Measurements from ENCODE around the gene SEMA3B. TPM values are rescaled to one million over a fixed set of nuclear protein-coding genes. Genes with fewer than 3 reads are reported as not detected.

Gene SEMA3B
- total RNA-seq, 1 donor, result 23.3 TPM

DNA sequence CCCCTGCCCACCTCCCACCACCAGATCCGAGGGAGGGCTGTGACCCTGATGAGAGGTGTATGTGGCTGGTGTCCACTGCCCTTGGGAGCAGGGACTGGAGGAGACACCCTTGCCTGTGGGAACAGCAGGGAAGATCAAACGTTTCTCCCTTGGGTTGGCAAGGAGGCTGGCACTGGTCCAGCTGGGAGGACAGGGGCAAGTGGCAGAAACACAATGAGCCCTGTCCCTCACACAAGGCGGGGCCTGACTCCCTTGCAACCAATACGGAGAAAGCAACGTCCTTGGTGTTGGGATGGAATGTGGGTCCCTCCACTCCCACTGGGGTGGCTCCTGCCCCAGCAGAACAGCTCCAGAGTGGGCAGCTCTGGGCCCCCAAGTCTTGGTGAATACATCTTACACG is 48.4 kb downstream of the SEMA3B start:
- no peak for DNase-seq (ENCODE audit: low read depth)
- TF ChIP-seq, protein P1, sequence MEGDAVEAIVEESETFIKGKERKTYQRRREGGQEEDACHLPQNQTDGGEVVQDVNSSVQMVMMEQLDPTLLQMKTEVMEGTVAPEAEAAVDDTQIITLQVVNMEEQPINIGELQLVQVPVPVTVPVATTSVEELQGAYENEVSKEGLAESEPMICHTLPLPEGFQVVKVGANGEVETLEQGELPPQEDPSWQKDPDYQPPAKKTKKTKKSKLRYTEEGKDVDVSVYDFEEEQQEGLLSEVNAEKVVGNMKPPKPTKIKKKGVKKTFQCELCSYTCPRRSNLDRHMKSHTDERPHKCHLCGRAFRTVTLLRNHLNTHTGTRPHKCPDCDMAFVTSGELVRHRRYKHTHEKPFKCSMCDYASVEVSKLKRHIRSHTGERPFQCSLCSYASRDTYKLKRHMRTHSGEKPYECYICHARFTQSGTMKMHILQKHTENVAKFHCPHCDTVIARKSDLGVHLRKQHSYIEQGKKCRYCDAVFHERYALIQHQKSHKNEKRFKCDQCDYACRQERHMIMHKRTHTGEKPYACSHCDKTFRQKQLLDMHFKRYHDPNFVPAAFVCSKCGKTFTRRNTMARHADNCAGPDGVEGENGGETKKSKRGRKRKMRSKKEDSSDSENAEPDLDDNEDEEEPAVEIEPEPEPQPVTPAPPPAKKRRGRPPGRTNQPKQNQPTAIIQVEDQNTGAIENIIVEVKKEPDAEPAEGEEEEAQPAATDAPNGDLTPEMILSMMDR (IDR thresholded peaks at IDR 0.05; ENCODE audit: insufficient read depth, low read depth, low read length), result no peak
- no peak overlapping the region for H3K4me3 ChIP-seq (ENCODE audit: low read depth, low read length)

DNA sequence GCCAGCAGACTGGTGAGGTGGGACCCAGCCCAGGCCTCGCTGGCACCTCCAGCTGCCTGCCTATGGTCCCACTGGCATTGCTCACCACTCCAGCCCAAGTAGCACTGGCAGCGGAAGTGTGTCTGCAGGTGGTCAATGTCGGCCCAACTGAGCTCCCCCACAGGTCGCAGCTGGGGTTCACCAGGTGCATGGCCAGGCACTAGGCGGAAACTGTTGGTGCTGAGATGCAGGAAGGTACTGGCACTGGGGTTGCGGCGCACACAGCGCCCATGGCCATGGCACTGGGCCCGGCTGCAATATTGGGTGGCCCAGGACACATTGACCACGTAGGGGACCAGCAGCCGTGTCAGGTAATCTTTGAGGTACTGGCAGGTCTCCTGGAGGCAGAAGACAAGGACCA is 49.2 kb downstream of the SEMA3B start:
- TF ChIP-seq, protein P1 (IDR thresholded peaks at IDR 0.05; ENCODE audit: insufficient read depth, low read depth, low read length), result no peak
- no peak for DNase-seq (ENCODE audit: low read depth)
- no peak overlapping the region for H3K4me3 ChIP-seq (ENCODE audit: low read depth, low read length)

DNA sequence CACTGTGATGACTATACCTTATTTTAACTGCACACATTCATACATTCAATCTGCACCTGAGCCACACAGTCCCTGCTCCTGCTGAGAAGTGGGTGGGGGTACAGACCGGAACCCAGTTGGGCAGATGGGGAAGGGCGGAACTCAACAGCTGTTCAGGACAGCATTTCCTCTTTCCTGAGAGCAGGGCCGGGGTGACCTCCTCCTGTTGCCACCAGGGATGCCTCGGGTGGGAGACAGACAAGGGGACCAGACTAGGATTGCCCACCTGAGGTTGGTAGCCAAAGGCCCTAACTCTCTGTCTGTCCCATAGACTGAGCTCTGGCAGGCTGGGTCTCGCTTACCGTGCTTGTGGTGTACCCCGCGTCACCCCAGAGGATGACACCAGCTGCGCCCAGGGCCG is 49.7 kb downstream of the SEMA3B start:
- TF ChIP-seq, protein P1 (IDR thresholded peaks at IDR 0.05; ENCODE audit: insufficient read depth, low read depth, low read length), result no peak
- no peak for DNase-seq (ENCODE audit: low read depth)
- H3K4me3 ChIP-seq (ENCODE audit: low read depth, low read length), result no peak overlapping the region

DNA sequence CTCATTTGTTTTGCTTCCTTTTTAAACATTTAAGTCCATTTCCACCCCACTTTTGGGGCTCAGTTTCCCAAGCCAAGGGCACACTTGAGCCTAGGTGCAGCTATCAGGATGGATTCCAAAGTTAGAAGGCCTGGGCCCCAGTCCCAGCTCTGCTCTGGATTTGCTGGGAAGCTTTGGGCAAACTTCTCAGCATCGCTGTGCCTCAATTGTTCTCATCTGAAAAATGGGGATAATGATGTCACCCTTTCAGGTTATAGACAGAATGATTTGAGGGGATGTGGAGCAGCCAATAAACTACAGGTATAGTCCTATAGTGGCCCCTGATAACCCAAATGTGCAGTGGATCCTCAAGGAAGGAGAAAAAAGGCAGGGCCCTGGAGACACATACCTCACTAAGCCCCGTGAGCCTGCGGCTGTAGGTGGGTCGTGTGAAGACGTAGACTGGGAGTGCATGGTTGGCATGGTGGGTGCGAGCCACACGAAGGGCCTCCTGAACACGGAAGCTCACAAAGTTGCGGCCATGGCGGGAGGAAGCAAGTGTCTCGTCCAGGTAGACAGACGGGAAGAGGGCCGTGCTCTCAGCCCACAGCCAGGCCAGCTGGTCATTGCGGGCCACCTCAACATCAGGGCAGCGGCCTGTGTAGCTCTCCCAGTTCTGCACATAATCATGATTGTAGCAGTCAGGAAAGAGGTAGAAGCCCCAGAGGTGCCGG is 50.4 kb downstream of the SEMA3B start:
- TF ChIP-seq, protein P1 (IDR thresholded peaks at IDR 0.05; ENCODE audit: insufficient read depth, low read depth, low read length), result no peak
- no peak for DNase-seq (ENCODE audit: low read depth)
- H3K4me3 ChIP-seq (ENCODE audit: low read depth, low read length), result no peak overlapping the region

DNA sequence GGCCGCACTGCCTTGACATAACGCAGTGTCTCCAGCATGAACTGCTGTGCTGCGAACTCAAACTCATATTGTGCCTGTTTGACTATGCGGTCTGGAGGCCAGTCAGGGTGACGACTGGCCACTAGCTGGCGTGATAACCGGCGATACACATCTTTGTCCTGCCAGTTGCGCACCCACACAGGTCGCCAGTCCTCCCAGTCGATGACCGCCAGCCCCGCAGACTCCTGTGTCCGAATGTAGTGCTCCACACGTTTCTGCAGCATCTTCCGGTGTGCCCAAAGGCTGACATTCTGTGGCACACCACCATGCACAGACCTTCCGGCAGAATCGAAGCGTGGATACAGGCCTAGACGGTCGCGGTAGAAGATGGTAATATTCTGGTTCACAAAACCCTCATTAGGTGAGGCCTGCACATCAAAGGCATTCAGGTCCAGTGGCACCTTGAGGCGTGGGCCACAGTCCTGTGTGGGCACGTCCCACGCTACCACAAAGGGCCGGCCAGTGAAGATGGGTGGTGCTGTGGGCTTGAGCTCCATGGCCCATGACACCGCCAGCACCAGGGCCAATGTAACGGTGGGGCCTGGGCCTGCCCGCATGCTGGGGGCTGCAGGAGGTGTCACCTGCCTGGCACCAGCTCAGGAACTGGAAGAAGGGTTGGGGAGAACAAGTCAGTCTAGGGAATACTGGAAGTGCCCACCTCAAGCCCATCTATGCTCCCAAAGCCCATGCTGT is 51.1 kb downstream of the SEMA3B start:
- peak overlapping the region; percentile 68 for H3K4me3 ChIP-seq (ENCODE audit: low read depth, low read length)
- TF ChIP-seq, protein P1 (IDR thresholded peaks at IDR 0.05; ENCODE audit: insufficient read depth, low read depth, low read length), result no peak
- DNase-seq (ENCODE audit: low read depth), result no peak

DNA sequence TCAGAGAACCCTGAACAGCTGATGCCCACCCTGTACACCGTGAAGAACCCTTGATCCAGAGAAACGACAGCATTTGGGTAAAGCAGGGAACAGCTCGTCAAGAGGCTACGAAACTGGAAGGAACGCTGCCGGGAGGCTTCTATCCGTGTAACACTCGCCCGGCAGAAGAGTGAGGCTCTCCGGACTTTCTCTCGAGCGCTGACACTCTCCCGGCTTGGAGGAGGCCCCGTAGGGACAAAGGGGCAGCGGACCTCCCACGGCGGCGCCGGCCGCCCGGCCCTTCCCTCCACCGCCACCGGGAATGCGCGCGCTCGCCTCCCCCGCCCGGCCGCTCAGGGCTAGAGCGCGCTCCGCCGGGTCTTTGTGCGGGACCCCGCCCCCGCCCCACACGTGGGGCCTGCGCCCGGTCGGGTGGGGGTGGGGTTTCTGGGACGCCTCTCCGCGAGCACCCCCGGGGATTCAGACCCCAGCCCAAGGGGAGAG is 51.9 kb downstream of the SEMA3B start:
- peak overlapping the region; percentile 68 for H3K4me3 ChIP-seq (ENCODE audit: low read depth, low read length)
- TF ChIP-seq, protein P1 (IDR thresholded peaks at IDR 0.05; ENCODE audit: insufficient read depth, low read depth, low read length), result no peak
- DNase-seq (ENCODE audit: low read depth), result peak; percentile 68

Measured in fibroblast of villous mesenchyme (primary cell).